ENCODE measurements around the gene SERPINA4. TPM values are rescaled to one million over a fixed set of nuclear protein-coding genes. Genes with fewer than 3 reads are reported as not detected.

The SERPINA4 gene
- total and polyA plus RNA-seq, 2 experiments from 2014 or later, result not detected

DNA sequence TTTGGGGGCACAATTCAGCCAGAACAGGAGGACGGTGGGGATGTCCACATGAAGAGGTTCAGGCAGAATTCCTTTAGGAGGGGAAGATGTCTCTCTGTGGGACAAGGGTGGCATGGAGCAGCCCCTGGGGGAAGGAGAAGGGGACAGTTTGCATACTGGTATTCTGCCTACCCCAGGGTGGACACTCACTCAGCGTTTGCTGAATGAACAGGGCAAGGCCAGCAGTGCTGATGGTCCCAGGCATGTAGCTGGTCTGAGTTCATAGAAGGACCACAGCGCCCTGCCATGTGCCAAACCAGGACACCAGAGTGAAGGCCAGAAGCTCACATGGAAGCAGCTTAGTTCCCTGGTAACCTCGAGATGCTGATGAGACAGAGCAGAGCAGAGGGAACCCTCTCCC lies 25.4 kb downstream of the SERPINA4 start:
- no peaks in the 10 kb centered on the region for H4K20me1 ChIP-seq (replicated peaks; ENCODE audit: insufficient read depth)
- no peaks in the 10 kb centered on the region for H3K27me3 ChIP-seq (ENCODE audit: insufficient read depth)
- TF ChIP-seq NANOG (IDR thresholded peaks at IDR 0.05; ENCODE audit: borderline replicate concordance) (no peak), ZNF114 (CRISPR knock-in tag; IDR thresholded peaks at IDR 0.05) (no peak), CREB1 (CRISPR knock-in tag; IDR thresholded peaks at IDR 0.05; ENCODE audit: low read depth) (no peak), JUNB (IDR thresholded peaks at IDR 0.05; ENCODE audit: unreplicated experiment) (no peak), ZNF331 (CRISPR knock-in tag; IDR thresholded peaks at IDR 0.05; ENCODE audit: low read depth) (no peak)
- TF ChIP-seq, protein P1, sequence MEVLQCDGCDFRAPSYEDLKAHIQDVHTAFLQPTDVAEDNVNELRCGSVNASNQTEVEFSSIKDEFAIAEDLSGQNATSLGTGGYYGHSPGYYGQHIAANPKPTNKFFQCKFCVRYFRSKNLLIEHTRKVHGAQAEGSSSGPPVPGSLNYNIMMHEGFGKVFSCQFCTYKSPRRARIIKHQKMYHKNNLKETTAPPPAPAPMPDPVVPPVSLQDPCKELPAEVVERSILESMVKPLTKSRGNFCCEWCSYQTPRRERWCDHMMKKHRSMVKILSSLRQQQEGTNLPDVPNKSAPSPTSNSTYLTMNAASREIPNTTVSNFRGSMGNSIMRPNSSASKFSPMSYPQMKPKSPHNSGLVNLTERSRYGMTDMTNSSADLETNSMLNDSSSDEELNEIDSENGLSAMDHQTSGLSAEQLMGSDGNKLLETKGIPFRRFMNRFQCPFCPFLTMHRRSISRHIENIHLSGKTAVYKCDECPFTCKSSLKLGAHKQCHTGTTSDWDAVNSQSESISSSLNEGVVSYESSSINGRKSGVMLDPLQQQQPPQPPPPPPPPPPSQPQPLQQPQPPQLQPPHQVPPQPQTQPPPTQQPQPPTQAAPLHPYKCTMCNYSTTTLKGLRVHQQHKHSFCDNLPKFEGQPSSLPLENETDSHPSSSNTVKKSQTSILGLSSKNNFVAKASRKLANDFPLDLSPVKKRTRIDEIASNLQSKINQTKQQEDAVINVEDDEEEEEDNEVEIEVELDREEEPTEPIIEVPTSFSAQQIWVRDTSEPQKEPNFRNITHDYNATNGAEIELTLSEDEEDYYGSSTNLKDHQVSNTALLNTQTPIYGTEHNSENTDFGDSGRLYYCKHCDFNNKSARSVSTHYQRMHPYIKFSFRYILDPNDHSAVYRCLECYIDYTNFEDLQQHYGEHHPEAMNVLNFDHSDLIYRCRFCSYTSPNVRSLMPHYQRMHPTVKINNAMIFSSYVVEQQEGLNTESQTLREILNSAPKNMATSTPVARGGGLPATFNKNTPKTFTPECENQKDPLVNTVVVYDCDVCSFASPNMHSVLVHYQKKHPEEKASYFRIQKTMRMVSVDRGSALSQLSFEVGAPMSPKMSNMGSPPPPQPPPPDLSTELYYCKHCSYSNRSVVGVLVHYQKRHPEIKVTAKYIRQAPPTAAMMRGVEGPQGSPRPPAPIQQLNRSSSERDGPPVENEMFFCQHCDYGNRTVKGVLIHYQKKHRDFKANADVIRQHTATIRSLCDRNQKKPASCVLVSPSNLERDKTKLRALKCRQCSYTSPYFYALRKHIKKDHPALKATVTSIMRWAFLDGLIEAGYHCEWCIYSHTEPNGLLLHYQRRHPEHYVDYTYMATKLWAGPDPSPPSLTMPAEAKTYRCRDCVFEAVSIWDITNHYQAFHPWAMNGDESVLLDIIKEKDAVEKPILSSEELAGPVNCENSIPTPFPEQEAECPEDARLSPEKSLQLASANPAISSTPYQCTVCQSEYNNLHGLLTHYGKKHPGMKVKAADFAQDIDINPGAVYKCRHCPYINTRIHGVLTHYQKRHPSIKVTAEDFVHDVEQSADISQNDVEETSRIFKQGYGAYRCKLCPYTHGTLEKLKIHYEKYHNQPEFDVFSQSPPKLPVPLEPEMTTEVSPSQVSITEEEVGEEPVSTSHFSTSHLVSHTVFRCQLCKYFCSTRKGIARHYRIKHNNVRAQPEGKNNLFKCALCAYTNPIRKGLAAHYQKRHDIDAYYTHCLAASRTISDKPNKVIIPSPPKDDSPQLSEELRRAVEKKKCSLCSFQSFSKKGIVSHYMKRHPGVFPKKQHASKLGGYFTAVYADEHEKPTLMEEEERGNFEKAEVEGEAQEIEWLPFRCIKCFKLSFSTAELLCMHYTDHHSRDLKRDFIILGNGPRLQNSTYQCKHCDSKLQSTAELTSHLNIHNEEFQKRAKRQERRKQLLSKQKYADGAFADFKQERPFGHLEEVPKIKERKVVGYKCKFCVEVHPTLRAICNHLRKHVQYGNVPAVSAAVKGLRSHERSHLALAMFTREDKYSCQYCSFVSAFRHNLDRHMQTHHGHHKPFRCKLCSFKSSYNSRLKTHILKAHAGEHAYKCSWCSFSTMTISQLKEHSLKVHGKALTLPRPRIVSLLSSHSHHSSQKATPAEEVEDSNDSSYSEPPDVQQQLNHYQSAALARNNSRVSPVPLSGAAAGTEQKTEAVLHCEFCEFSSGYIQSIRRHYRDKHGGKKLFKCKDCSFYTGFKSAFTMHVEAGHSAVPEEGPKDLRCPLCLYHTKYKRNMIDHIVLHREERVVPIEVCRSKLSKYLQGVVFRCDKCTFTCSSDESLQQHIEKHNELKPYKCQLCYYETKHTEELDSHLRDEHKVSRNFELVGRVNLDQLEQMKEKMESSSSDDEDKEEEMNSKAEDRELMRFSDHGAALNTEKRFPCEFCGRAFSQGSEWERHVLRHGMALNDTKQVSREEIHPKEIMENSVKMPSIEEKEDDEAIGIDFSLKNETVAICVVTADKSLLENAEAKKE (CRISPR knock-in tag; IDR thresholded peaks at IDR 0.05), result no peak
- no peak overlapping the region for H3K4me3 Mint-ChIP-seq
- peaks cover 9% of the 10 kb centered on the region for H3K27me3 Mint-ChIP-seq (ENCODE audit: insufficient read depth, low read depth, poor library complexity)
- H3K36me3 Mint-ChIP-seq (ENCODE audit: low read depth), result peaks cover 13% of the 10 kb centered on the region; the same call in 2 of the 3 replicates
- H3K4me1 ChIP-seq (ENCODE audit: insufficient read depth), result no peaks in the 10 kb centered on the region
- no peak overlapping the region for H3K4me3 ChIP-seq
- peaks cover 24% of the 10 kb centered on the region for H3K9me3 Mint-ChIP-seq
- H3K27ac ChIP-seq (ENCODE audit: low read depth), result no peak overlapping the region
- H3K36me3 ChIP-seq (ENCODE audit: insufficient read depth), result no peaks in the 10 kb centered on the region
- H3K9me2 ChIP-seq (ENCODE audit: insufficient read depth), result no peaks in the 10 kb centered on the region
- no peaks in the 10 kb centered on the region for H3F3A ChIP-seq (replicated peaks; ENCODE audit: low read depth)
- H3K4me1 Mint-ChIP-seq, result peaks cover 4% of the 10 kb centered on the region; the same call in 1 of the 3 replicates
- no peaks in the 10 kb centered on the region for H3K79me2 ChIP-seq (replicated peaks; ENCODE audit: insufficient read depth)
- H3K4me2 ChIP-seq, result no peak overlapping the region
- no peak overlapping the region for H2AFZ ChIP-seq
- ATAC-seq, result no peak
- no peak overlapping the region for H3K27ac Mint-ChIP-seq
- no peak for DNase-seq (ENCODE audit: low spot score)

DNA sequence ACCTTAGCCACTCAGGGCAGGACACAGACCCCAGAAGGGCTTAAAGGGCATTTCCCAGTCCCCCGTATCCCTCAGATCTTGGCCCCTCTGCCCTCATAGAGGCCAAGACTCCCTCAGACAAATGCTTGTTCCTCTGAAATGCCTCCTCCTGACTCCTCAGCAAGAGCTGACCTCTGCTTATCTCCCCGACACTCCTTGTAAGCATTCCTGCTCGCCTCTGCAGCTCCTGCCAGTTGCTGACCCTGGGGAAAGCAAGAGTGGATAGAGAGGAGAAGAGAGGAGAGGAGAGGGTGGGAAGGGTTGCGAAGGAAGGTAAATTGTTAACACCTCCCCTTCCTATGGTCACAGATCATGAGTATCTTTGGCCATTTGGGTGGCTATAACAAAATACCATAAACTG lies 27.1 kb downstream of the SERPINA4 start:
- no peaks in the 10 kb centered on the region for H3F3A ChIP-seq (replicated peaks; ENCODE audit: low read depth)
- H2AFZ ChIP-seq, result no peak overlapping the region
- H4K20me1 ChIP-seq (replicated peaks; ENCODE audit: insufficient read depth), result no peaks in the 10 kb centered on the region
- no peak overlapping the region for H3K4me3 Mint-ChIP-seq
- no peaks in the 10 kb centered on the region for H3K4me1 ChIP-seq (ENCODE audit: insufficient read depth)
- no peaks in the 10 kb centered on the region for H3K9me2 ChIP-seq (ENCODE audit: insufficient read depth)
- no peaks in the 10 kb centered on the region for H3K36me3 ChIP-seq (ENCODE audit: insufficient read depth)
- H3K27ac ChIP-seq (ENCODE audit: low read depth), result no peak overlapping the region
- no peak overlapping the region for H3K27ac Mint-ChIP-seq
- peaks cover 13% of the 10 kb centered on the region; the same call in 2 of the 3 replicates for H3K36me3 Mint-ChIP-seq (ENCODE audit: low read depth)
- no peak overlapping the region for H3K4me3 ChIP-seq
- no peak for DNase-seq (ENCODE audit: low spot score)
- H3K4me1 Mint-ChIP-seq, result peaks cover 2% of the 10 kb centered on the region; the same call in 1 of the 3 replicates
- H3K9me3 Mint-ChIP-seq, result peaks cover 19% of the 10 kb centered on the region
- no peak overlapping the region for H3K4me2 ChIP-seq
- no peaks in the 10 kb centered on the region for H3K27me3 ChIP-seq (ENCODE audit: insufficient read depth)
- no peak for ATAC-seq
- H3K27me3 Mint-ChIP-seq (ENCODE audit: insufficient read depth, low read depth, poor library complexity), result peaks cover 7% of the 10 kb centered on the region
- H3K79me2 ChIP-seq (replicated peaks; ENCODE audit: insufficient read depth), result no peaks in the 10 kb centered on the region
- TF ChIP-seq EZH2 (IDR thresholded peaks at IDR 0.05; ENCODE audit: low read depth, unreplicated experiment), result no peak
- TF ChIP-seq EZH2phosphoT487 (IDR thresholded peaks at IDR 0.05; ENCODE audit: unreplicated experiment), result no peak

Measured in GM23338 (cell line).